ENCODE data around the gene FOXP1.

The FOXP1 gene

DNA sequence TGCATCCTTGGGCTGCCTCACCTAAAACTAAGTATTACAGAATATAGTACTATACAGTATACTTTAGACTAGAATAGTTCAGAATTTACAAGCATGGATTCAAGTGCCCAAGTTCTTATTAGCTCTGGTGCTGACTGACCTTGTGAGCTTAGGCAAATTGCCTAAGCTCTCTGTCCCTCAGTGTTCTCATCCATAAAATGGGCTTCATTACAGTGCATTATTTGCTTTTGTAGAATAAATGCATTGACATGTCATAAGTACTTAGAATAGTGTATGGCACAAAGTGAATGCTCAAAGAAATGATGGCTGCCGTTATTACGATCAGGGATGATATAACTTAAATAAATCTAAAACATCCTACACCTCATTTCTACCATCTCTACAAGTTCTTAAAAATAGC lies 269.7 kb downstream of the FOXP1 start:
- Histone ChIP-seq H3K27ac (ENCODE audit: low read depth, low read length) (no peak overlapping the region), H3K9me3 (ENCODE audit: control insufficient read depth in 5 of 5, low read length in 5 of 5) (no peaks in the 10 kb centered on the region), H3K36me3 (ENCODE audit: control insufficient read depth in 5 of 5, insufficient read depth in 5 of 5, low read length in 5 of 5) (no peaks in the 10 kb centered on the region), H3K27me3 (ENCODE audit: control insufficient read depth in 5 of 5, insufficient read depth in 4 of 5, low read length in 5 of 5) (no peaks in the 10 kb centered on the region), H3K4me3 (ENCODE audit: low read depth in 1 of 5, low read length in 5 of 5) (no peak overlapping the region), H3K9ac (ENCODE audit: low read length in 5 of 5) (no peak overlapping the region), H3K4me1 (ENCODE audit: control insufficient read depth in 5 of 5, insufficient read depth in 5 of 5, low read length in 5 of 5) (peaks cover 0 to 10% (median 7%) of the 10 kb centered on the region in 5 donors)

DNA sequence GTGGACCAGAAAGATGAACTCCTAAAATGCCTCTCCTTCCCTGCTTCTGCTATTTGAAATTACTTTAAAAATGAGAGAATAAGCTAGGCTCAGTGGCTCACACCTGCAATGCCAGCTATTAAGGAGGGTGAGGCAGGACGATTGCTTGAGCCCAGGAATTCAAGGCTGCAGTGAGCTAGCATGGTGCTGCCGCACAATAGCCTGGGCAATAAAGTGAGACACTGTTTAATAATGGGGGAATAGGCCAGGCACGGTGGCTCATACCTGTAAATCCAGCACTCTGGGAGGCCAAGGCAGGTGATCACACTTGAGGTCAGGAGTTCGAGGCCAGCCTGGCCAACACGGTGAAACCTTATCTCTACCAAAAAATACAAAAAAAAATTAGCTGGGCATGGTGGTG lies 271.1 kb downstream of the FOXP1 start:
- Histone ChIP-seq H3K27ac (ENCODE audit: low read depth, low read length) (no peak overlapping the region), H3K4me3 (ENCODE audit: low read depth in 1 of 5, low read length in 5 of 5) (no peak overlapping the region), H3K4me1 (ENCODE audit: control insufficient read depth in 5 of 5, insufficient read depth in 5 of 5, low read length in 5 of 5) (peaks cover 0 to 10% (median 7%) of the 10 kb centered on the region in 5 donors), H3K27me3 (ENCODE audit: control insufficient read depth in 5 of 5, insufficient read depth in 4 of 5, low read length in 5 of 5) (no peaks in the 10 kb centered on the region), H3K9ac (ENCODE audit: low read length in 5 of 5) (no peak overlapping the region), H3K9me3 (ENCODE audit: control insufficient read depth in 5 of 5, low read length in 5 of 5) (no peaks in the 10 kb centered on the region), H3K36me3 (ENCODE audit: control insufficient read depth in 5 of 5, insufficient read depth in 5 of 5, low read length in 5 of 5) (no peaks in the 10 kb centered on the region)

DNA sequence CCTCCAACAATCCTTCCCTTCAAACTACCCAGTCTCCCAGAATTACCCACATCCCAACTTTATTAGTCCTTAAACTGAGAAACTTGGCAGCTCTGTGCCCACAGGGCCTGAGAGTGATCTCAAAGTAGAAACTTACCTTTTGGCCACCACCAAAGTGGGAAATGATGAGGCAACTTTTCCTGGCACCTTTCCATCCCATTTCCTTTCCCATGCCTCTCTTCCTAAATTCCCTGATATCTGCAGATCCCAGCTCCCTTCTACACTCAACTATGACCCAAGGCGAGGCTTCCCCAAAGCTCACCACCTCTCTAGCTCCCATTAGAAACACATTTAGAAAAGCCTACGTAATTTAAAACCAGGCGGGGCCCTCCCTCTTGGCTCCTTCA lies 271.9 kb downstream of the FOXP1 start:
- Histone ChIP-seq H3K9me3 (ENCODE audit: control insufficient read depth in 5 of 5, low read length in 5 of 5) (no peaks in the 10 kb centered on the region), H3K4me1 (ENCODE audit: control insufficient read depth in 5 of 5, insufficient read depth in 5 of 5, low read length in 5 of 5) (peaks cover 0 to 10% (median 7%) of the 10 kb centered on the region in 5 donors), H3K27ac (ENCODE audit: low read depth, low read length) (no peak overlapping the region), H3K4me3 (ENCODE audit: low read depth in 1 of 5, low read length in 5 of 5) (no peak overlapping the region), H3K27me3 (ENCODE audit: control insufficient read depth in 5 of 5, insufficient read depth in 4 of 5, low read length in 5 of 5) (no peaks in the 10 kb centered on the region), H3K36me3 (ENCODE audit: control insufficient read depth in 5 of 5, insufficient read depth in 5 of 5, low read length in 5 of 5) (no peaks in the 10 kb centered on the region), H3K9ac (ENCODE audit: low read length in 5 of 5) (no peak overlapping the region)

DNA sequence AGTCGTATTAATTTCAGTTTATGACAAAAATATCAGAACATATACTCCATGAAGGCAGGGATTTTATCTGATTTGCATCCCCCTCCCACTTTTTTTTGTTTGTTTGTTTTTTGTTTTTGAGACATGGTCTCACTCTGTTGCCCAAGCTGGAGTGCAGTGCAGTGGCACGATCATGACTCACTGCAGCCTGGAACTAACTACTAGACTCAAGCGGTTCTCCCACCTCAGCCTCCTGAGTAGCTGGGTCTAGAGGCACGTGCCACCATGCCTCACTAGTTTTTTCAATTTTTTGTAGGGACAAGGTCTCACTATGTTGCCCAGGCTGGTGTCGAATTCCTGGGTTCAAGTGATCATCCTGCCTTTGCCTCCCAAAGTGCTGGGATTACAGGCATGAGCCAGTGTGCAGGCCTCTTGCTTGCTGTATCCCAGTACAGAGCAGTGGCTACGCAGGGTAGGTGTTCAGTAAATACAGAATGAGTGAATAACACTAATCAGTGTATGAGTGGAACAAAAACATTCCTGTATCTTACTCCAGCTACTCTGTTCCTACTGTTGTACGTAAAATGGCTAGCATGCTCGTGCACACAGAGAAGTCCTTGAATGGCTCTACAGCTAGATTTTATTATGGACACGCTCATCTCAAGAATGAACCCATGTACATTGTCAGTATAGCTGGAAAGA lies 272.4 kb downstream of the FOXP1 start:
- Histone ChIP-seq H3K27ac (ENCODE audit: low read depth, low read length) (no peak overlapping the region), H3K27me3 (ENCODE audit: control insufficient read depth in 5 of 5, insufficient read depth in 4 of 5, low read length in 5 of 5) (no peaks in the 10 kb centered on the region), H3K9ac (ENCODE audit: low read length in 5 of 5) (no peak overlapping the region), H3K4me3 (ENCODE audit: low read depth in 1 of 5, low read length in 5 of 5) (peak overlapping the region in 1 of 5 donors; percentile 10), H3K9me3 (ENCODE audit: control insufficient read depth in 5 of 5, low read length in 5 of 5) (no peaks in the 10 kb centered on the region), H3K4me1 (ENCODE audit: control insufficient read depth in 5 of 5, insufficient read depth in 5 of 5, low read length in 5 of 5) (peaks cover 0 to 10% (median 7%) of the 10 kb centered on the region in 5 donors), H3K36me3 (ENCODE audit: control insufficient read depth in 5 of 5, insufficient read depth in 5 of 5, low read length in 5 of 5) (no peaks in the 10 kb centered on the region)

DNA sequence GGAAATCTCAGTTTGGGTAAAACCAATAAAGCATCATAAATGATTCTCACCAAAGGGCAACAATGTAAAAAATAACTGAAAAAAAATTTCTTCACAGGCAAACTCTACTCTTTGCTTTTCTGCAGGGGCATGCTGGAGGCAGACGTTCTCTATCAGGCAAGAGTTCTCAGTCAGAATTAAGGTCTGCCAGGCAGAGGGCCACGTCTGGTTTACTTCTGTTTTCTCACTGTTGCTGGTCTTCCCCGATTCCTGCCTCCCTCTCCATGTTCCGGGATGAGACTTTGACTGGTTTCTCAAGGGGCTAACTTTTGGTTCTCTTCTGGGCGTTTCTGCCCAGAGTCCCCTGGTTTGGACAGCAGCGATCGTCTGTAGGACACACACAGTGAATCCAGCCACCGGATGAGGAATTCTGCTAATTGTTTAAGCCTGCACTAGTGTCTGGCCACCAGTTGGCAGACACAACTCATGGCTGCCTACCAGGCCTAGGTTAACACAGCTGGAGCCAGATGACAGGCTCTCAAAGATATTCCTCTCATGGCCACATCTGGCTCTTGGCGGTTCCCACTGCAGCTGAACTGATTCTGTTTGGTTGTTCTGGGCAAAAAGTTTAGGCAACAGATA lies 273.1 kb downstream of the FOXP1 start:
- Histone ChIP-seq H3K27ac (ENCODE audit: low read depth, low read length) (no peak overlapping the region), H3K9me3 (ENCODE audit: control insufficient read depth in 5 of 5, low read length in 5 of 5) (no peaks in the 10 kb centered on the region), H3K36me3 (ENCODE audit: control insufficient read depth in 5 of 5, insufficient read depth in 5 of 5, low read length in 5 of 5) (no peaks in the 10 kb centered on the region), H3K9ac (ENCODE audit: low read length in 5 of 5) (no peak overlapping the region), H3K27me3 (ENCODE audit: control insufficient read depth in 5 of 5, insufficient read depth in 4 of 5, low read length in 5 of 5) (no peaks in the 10 kb centered on the region), H3K4me1 (ENCODE audit: control insufficient read depth in 5 of 5, insufficient read depth in 5 of 5, low read length in 5 of 5) (peaks cover 0 to 16% (median 12%) of the 10 kb centered on the region in 5 donors), H3K4me3 (ENCODE audit: low read depth in 1 of 5, low read length in 5 of 5) (peak overlapping the region; percentile 10 to 53 (median 24))

DNA sequence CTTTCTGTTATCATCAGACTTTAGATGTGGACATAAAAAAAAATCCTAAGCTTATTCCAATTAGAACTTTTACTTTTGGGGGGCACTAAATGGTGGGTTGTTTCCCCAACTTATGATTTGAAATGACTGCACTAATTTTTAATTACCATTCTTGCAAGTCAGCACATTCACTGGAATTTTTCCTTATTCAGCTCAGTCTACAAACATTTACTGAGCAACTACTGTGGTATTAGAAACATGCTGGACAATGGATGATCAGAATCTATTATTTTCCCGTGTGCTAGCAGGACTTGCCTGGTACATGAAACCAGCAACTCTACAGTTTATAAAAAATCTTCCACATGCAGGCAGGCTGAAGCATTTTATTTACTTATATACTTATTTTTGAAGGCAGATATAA lies 273.6 kb downstream of the FOXP1 start:
- Histone ChIP-seq H3K9me3 (ENCODE audit: control insufficient read depth in 5 of 5, low read length in 5 of 5) (no peaks in the 10 kb centered on the region), H3K36me3 (ENCODE audit: control insufficient read depth in 5 of 5, insufficient read depth in 5 of 5, low read length in 5 of 5) (no peaks in the 10 kb centered on the region), H3K27me3 (ENCODE audit: control insufficient read depth in 5 of 5, insufficient read depth in 4 of 5, low read length in 5 of 5) (no peaks in the 10 kb centered on the region), H3K4me3 (ENCODE audit: low read depth in 1 of 5, low read length in 5 of 5) (no peak overlapping the region), H3K9ac (ENCODE audit: low read length in 5 of 5) (no peak overlapping the region), H3K4me1 (ENCODE audit: control insufficient read depth in 5 of 5, insufficient read depth in 5 of 5, low read length in 5 of 5) (peaks cover 0 to 22% (median 16%) of the 10 kb centered on the region in 5 donors), H3K27ac (ENCODE audit: low read depth, low read length) (no peak overlapping the region)

DNA sequence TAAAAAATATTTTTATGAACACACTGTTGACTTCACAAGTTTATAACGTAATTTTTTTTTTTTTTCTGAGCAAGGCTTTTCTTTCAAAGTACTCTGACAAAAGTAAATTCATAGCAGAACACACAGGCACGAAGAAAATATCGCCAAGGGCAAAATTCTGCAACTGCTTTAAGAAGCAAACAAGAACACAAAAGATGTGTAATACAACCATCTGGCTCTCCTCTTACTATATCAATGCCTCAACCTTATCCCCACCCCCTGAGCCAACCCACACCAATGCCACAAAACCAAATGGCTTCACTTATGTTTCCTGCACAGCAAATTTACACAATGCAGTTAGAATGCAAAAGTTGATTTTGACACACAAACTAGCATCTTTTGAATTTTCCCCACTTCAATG lies 274.2 kb downstream of the FOXP1 start:
- no peaks in the 10 kb centered on the region for H3K27me3 ChIP-seq (ENCODE audit: control insufficient read depth in 5 of 5, insufficient read depth in 4 of 5, low read length in 5 of 5)
- no peak overlapping the region for H3K27ac ChIP-seq (ENCODE audit: low read depth, low read length)
- no peak overlapping the region for H3K4me3 ChIP-seq (ENCODE audit: low read depth in 1 of 5, low read length in 5 of 5)
- H3K9me3 ChIP-seq (ENCODE audit: control insufficient read depth in 5 of 5, low read length in 5 of 5): no peaks in the 10 kb centered on the region
- no peak overlapping the region for H3K9ac ChIP-seq (ENCODE audit: low read length in 5 of 5)
- no peaks in the 10 kb centered on the region for H3K36me3 ChIP-seq (ENCODE audit: control insufficient read depth in 5 of 5, insufficient read depth in 5 of 5, low read length in 5 of 5)
- H3K4me1 ChIP-seq (ENCODE audit: control insufficient read depth in 5 of 5, insufficient read depth in 5 of 5, low read length in 5 of 5): peaks cover 0 to 23% (median 16%) of the 10 kb centered on the region in 5 donors

DNA sequence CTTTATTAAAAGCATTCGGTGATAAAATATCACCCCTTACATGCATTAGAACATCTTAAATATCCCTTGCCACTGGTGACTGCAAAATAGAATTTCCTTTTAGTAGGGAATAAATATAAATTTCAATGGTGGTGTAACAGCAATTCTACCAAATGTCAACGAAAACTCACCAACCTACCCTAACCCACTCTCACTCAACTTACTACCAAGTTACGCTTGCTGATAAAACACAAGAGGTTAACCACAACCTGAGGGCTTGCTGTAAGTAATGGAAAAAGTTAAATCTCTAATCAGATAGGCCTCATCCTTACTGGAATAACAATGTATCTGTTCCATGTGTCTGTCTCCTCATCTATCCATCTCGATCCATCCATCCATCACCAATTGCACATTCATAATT lies 274.7 kb downstream of the FOXP1 start:
- Histone ChIP-seq H3K9ac (ENCODE audit: low read length in 5 of 5) (no peak overlapping the region), H3K4me1 (ENCODE audit: control insufficient read depth in 5 of 5, insufficient read depth in 5 of 5, low read length in 5 of 5) (peaks cover 0 to 23% (median 16%) of the 10 kb centered on the region in 5 donors), H3K4me3 (ENCODE audit: low read depth in 1 of 5, low read length in 5 of 5) (no peak overlapping the region), H3K27me3 (ENCODE audit: control insufficient read depth in 5 of 5, insufficient read depth in 4 of 5, low read length in 5 of 5) (no peaks in the 10 kb centered on the region), H3K9me3 (ENCODE audit: control insufficient read depth in 5 of 5, low read length in 5 of 5) (no peaks in the 10 kb centered on the region), H3K36me3 (ENCODE audit: control insufficient read depth in 5 of 5, insufficient read depth in 5 of 5, low read length in 5 of 5) (no peaks in the 10 kb centered on the region), H3K27ac (ENCODE audit: low read depth, low read length) (no peak overlapping the region)

DNA sequence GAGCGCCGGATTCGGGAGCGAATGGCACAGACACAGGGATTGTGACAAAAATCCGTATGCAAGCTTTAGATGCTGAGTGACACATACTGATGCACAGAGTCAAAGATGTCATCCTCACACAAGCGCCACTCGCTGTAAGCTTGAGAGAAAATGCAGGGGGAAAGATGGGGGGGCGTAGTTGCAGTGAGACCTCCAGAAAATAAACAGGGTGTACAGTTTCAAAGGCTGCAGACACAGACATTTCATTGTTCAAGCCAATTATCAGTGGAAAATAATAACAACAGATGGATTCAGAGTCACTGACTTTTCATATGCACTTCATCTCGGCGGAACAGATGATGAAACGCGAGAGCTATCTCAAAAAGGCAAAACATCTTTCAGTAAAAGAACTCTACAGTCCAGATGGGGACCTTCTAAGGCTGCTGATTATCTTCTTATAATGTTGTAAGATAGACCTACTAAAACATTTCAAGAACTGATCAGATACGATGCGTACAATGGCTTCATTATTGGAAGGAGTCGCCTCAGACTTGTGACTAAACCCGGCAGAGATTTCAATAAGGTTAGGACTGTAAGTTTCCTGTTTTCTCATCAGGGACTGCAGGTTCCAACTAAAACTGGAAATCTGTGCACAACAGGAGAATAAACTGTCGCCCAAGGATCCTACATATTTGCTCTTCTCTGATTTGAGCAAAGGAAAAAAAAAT lies 275.4 kb downstream of the FOXP1 start:
- H3K4me3 ChIP-seq (ENCODE audit: low read depth in 1 of 5, low read length in 5 of 5): no peak overlapping the region
- no peaks in the 10 kb centered on the region for H3K36me3 ChIP-seq (ENCODE audit: control insufficient read depth in 5 of 5, insufficient read depth in 5 of 5, low read length in 5 of 5)
- H3K4me1 ChIP-seq (ENCODE audit: control insufficient read depth in 5 of 5, insufficient read depth in 5 of 5, low read length in 5 of 5): peaks cover 0 to 23% (median 16%) of the 10 kb centered on the region in 5 donors
- H3K9me3 ChIP-seq (ENCODE audit: control insufficient read depth in 5 of 5, low read length in 5 of 5): no peaks in the 10 kb centered on the region
- H3K9ac ChIP-seq (ENCODE audit: low read length in 5 of 5): no peak overlapping the region
- no peaks in the 10 kb centered on the region for H3K27me3 ChIP-seq (ENCODE audit: control insufficient read depth in 5 of 5, insufficient read depth in 4 of 5, low read length in 5 of 5)
- H3K27ac ChIP-seq (ENCODE audit: low read depth, low read length): no peak overlapping the region

All from subcutaneous abdominal adipose tissue (tissue), 5 donors.